ENCODE data around the gene DIAPH3.

DIAPH3 gene

DNA sequence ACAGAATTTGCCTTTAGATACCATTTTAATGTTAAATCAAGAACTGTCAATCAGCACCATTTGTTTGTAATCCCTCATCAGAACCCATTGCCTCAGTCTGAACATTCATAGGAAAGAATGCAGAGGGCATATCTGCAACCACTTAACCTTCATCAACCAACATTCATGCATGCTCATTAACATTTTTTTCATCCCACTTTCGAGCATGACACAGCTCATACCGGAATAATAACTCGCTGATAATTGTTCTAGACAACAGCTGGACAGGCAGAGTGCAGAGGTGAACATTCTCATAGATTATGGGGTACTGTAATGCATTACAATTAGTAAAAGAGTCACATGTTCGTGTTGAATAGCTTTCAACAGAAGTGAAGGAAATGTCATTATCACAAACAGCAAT lies 216.8 kb downstream of the DIAPH3 start:
- no peak for DNase-seq

DNA sequence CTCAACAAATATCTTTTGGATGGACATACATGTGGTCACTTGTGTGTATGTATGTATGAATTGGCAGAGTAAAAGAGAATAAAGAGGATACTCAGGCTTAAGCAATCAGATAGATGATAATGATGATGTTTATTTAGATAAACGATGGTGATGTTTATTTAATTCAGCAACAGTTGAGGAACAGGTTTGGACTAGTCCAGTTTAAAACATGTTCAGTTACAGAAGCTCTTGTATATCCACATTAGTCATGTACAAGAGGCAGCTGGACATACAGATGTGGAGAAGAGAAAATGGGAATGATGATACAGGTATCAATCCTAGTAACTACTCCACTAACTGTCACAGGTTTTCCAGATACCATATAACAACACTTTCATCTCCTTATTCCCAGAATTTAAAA lies 232.1 kb downstream of the DIAPH3 start:
- no peak for DNase-seq

DNA sequence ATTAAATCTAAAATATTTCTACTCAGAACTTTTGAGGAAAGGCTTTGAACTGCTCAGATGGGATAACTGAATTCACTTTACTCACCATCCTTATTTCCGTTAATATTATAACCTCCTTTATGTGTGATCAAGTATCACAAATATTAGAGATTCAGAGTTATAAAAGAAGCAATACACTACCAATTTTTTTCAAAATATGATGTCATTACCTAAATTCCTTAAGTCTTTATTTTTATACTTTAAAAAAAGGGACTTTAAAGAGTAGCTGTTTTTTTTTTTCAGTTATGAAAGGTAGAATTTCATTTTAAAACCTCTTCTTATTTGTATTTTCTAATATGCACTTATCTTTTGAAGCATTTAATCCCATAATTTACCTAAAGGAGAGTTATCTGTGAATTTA lies 239.5 kb downstream of the DIAPH3 start:
- no peak for DNase-seq

DNA sequence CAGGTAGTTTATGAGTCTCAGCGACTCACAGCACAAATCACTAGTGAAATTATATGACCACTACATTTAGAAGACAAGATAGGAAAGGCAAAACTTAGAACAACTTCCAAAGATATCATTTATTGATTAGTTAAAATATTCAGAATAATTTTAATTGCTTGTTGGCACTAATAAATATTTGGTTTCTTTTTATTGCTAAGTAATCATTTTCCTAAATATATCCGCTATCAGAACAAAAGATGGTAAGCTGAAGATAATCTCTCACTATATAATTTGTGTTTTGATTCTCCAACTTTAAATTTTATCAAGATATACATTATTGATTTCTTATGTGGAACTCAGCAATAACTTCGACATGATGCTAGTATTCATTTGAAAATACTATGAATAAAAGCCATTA lies 248.5 kb downstream of the DIAPH3 start:
- no peak for DNase-seq

DNA sequence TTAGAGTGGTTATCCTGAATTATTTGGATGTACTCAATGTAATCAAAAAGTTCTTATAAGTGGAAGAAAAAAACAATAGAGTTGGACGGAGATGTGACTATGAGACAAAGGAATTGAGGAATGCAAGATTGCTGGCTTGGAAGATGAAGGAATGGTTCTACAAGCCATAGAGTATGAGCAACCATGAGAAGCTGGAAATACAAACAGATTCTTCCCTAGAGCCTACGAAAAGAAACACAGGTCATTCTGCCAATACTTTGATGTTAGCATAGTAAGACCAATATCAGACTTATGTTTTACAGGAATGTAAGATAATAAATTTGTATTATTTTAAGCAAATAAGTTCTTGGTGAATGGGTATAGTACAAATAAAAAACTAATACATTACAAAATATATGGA lies 249.2 kb downstream of the DIAPH3 start:
- no peak for DNase-seq

DNA sequence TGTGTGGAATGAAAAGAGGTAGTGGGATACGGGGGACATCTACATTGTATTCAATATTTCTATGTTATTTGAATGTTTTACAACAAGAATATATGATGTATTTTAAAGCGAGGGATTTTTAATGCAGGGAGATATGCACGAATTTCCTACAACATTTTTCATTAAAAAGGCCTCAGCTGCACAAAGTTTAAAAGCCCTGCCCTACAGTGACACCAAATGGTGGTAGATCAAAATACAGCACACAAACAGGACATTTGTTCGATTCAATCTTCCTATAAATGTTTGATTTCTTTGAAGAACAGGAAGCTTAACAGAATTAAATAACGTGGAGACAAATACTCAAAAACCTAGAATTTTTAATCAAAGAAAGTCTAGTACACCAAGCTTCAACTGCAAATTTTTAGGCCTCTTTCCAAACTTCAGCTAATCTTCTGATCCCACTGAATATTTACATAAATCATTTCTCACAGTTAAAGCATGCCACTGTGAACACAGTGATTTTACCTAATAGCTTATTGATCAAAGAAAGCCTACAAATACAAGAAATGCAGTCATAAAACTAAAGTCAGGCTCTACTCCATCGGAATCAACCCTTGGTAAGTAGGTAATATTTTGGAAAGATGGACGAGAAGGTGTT lies 257.2 kb downstream of the DIAPH3 start:
- peak in 1 of 2 donors; percentile 5 for DNase-seq

DNA sequence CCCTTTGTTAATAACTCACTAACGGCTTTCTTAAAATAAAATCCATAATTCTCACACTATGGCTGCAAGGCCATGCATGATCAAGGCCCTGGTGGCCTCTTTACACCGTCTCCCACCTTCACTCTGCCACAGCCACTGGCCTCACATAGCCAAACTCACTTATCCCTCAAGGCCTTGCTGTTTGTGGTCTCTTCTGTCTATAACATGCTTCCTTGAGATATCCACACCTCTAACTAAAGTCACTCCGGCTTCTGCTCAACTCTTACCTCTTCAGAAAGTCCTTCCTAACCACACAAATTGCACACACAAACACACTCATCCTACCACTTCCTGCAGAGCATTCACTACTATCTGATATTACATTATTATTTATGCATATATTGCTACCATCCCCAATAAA lies 262.5 kb downstream of the DIAPH3 start:
- no peak for DNase-seq

DNA sequence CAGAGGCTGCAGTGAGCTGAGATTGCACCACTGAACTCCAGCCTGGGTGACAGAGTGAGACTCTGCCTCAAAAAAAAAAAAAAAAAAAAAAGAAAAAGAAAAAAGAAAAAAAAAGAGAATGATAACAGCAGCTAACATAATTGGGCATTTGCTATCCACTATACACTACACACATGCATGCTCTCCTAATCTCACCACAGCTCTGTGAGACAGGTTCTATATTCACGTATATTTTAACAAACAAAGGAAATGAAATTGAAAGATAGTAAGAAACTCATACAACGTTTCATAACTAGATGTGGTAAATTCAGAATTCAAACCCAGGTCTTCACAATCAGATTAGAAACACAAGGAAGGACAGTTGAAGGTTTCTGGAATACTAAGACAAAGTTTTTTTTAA lies 265.7 kb downstream of the DIAPH3 start:
- DNase-seq, result no peak

DNA sequence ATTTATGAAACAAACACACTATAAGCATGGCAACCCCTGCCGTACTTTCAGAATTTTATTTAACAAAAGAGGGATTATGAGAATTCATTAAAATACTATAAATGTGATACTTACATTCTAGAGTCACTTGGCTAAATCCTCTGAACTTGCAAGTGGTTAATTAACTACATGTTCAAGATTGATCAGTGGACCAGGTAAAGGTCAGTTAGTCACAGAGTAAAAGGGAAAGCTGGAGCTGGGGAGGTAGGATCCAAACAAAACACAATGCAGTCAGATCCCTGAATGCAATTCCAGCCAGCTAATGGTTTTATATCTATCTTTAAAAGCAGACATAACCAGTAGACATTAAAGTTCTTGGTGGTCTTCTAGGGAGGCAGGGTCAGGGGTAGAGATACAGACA lies 270.5 kb downstream of the DIAPH3 start:
- DNase-seq, result no peak

DNA sequence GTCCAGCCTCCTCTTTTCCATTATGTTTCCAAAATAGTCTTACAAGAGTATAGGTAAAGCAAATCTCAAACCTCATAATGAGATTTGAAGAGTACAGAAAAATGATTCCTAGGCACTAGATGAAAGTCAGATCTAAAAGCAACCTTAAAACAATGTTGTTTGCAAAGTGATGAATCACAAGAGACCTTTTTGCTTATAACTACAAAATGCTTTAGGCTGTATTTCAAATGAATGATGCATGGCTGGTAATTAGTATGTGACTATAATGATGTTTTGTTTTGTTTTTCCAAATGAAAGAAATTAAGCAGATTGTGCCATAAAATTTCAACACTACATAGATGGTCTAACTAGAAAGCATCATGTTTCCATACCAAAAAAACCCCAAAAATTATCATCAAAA lies 272.7 kb downstream of the DIAPH3 start:
- DNase-seq, result no peak

DNA sequence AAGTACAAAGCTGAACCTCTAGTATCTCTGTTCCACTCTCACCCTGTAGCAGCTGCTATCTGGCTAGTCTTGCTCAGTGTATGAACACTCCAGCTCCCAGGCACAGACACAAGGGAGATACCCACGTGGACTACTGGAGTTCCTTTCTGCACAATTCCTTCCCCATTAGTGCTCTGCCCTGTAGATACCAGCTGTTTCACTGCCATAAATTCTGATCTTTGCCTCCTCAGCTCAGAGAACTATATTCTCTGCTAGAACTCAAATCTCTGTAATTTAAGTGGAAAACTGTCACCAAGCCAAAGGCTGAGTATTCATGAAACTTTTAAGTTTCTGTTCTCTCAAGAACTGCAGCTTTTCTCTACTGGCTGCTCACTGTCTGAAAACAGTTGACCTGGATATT lies 273.7 kb downstream of the DIAPH3 start:
- no peak for DNase-seq

DNA sequence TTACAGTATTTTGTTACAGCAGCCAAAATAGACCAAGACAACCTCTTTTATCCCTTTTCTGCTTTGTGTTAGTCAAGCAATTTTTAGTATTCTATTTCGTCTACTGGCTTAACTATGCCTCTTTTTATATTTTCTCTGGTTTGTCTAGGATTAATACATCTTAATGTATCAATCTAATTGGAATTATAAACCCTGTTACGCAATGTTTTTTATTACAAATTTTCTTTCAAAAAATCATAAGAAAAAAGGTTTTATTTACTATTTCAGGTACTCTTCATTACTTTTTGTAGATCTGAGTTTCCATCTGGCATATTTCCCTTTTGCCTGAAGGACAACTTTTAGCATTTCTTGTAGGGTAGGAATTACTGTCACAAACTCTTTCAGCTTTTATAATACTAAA lies 275.3 kb downstream of the DIAPH3 start:
- no peak for DNase-seq

DNA sequence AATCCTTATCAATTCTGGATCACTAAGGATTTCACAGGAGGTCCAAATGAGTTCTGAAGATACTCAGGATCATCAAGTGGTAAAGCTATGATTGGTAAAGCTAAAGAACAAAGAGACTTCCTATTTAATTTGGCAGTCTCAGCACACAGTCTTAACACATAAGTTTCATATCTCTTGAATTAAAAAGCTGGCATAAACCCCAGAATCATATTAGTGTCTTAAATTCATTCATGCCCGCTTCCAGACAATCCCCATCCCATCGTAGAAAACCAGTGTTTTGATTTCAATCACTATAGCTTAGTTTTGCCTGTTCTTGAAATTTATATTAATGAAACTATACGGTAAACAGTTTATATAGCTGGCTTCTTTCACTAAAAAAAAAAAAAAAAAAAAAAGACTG lies 278.7 kb downstream of the DIAPH3 start:
- DNase-seq, result no peak

DNA sequence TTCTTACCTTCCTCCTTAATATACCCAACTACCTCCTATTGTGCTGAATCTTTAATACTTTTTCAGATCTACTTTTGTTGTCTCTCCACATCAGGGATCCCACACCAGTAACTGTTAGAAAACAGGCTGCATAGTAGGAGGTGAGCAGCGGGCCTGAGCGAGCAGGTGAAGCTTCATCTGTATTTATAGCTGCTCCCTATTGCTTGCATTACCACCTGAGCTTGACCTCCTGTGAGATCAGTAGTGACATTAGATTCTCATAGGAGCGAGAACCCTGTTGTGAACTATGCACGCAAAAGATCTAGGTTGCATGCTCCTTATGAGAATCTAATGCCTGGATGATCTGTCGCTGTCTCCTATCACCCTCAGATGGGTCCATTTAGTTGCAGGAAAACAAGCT lies 279.8 kb downstream of the DIAPH3 start:
- DNase-seq, result no peak

DNA sequence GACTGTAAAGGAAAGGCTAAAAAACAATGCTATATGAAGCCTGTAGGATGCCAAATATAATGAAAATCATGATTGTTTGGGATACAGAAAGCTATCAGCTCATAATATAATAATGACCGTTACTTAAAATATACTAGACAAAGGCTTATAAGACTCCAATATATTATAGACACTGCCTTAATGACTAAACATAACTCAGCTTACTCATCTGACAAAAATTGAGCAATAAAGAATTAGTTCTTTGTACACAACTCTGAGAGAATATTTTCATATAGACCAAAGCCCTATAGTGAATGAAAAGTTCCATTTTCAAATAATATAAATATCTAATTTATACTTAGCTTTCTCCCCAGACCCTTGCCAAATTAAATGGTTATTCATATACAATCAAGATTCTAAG lies 283.3 kb downstream of the DIAPH3 start:
- no peak for DNase-seq

DNA sequence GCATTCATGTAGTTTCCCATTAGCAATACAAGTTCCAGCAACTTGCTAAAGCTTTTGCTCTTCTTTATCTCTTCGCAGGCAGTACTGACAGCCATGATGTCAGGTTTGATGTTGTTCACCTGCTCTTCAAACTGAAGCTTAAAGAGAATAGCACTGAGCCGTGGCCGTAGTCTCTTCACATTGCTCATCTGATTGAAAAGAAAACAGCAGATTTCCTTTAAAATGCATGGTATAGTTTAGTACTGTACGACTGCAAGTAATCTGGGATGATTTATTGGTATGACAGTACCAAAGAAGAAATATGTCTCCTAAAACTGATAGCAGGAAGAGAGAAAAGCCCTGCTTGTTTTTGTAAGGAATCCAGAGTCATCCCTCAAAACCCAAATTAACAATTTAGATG lies 284.4 kb downstream of the DIAPH3 start:
- no peak for DNase-seq

DNA sequence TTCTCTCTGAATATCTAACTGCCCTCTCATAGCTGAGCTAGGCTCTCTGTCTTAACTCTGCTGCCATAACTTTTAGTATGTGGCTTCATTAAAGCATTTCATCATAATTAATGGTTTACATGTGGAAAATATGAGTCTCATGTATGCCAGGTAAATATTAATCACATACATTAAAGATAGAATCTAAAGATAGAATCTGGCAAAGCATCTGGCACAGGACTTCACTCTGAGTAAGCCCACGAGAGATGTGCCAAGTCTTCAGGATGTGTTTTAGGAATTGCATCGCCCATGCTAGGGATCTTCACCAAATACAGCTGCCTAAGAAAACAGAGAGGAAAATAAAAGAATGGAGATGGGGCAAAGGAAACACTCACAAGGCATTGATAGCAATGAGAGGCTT lies 285.8 kb downstream of the DIAPH3 start:
- no peak for DNase-seq

DNA sequence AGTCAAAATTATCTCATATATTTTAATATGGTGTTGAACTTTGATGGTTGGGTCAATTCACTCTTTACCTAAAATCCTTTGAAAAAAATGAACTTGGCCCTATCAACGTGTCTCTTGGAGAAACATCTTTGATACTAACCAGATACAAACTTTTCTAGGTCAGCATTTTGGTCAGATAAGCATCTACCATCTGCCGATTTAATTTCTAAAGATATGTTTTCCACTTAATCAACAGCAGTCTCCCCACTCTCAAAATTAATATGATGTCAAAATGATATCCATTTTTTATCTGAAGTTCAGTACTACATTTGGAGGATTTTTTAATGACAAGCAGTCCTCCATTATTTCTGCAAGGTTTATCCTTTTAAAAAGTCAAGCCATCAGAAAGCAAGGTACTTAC lies 288.8 kb downstream of the DIAPH3 start:
- no peak for DNase-seq

DNA sequence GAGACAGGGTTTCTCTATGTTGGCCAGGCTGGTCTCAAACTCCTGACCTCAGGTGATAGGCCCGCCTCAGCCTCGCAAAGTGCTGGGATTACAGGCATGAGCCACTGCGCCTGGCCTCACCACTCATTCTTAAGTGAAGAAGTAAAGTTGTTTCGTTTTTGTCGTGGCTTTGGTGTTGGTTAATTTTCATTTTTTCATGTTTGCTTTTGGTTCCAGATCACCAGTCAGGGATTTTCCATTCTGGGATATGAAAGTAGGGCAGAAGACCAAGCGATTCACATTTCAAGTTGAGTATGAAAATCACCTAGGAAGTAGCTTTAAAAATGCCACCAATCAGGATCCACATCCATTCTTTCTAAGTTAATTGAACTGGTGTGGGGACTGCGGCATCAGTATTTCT lies 289.9 kb downstream of the DIAPH3 start:
- DNase-seq, result no peak

DNA sequence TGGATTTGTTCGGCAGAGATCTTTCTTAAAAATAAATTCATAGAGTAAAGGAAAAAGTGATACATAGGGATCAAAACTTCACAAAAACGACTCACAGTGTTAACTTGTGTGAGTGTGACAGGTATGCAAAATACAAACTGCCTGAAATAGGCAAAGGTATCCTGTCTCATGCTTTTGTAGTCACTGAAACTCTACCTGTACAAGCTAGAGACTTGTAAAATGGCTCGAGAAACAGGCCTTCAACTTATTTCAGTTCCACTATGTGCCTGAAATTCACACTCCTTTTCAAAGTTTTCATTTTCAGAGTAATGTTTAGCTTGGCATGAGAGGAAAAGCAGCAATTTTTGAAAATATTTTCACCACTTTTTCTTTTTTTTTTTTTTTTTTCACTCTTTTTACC lies 290.4 kb downstream of the DIAPH3 start:
- DNase-seq, result no peak

DNA sequence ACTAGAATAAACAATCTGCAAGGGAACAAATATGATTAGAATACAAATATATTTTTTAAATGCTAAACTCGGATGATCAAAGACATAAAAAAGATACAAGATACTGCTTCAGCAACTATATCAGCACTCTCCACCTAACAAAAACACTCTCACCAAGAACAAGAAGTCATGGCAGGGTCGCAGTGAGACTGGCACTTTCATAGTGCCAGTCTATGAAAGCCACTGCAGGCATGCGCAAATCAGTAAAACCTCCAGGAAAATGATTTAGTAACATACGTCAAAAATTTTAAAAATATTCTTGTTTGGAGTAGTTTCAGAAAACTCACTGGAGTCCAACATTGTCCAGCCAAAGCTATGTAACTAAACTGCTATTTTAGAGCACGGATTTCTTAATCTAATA lies 295.9 kb downstream of the DIAPH3 start:
- DNase-seq, result no peak

DNA sequence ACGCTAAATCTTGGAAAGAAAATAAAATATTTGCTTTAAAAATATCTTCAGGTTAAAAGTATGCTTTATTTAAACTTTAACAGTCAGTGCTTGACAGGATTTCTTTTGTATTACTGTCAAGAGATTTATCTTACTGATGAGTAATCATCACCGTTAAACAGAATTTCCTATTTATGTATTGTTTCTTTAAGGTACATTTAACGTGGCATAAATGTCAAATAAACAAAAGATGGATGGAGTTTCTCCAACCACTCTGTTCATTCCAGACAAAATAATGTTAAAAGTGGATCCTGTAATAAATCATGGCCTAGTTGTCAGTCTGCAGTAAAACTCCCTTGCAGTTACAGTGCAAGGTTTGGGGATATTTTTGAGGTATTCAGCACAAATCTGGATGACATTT lies 298.3 kb downstream of the DIAPH3 start:
- DNase-seq, result no peak

DNA sequence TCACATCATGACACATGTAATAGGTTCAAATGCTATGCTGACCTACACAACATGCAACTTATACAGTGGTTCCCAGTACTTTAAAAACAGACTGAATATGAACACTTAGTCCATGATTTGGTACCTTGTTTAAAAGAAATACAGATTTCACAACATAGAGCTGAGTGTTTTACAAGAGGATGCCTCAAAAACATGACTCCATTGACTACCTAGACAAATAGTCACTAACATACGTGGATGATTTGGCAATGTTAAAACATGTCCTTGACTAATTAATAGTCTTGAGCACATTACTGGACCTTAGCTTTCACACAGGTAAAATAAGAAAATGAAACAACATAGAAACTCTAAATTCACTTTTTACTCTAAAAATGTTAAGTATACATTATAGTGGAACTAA lies 300.1 kb downstream of the DIAPH3 start:
- DNase-seq, result no peak

DNA sequence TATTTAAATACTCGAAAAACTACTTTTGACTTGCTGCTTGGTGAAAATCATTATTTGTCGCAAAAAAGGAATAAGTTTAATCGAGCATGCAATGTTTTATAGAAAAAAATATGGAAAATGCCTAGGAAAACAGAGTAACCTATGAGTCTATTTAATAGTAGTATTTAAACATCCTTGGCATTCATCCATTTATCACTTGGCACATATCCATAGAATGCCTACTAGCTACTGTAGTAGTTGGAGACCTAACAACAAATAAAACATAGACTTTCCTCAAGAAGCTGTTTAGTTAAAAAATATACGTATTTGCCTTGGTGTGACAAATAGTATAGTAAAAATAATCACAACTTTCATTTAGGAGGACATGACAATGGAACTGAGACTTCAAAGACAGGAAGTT lies 302.1 kb downstream of the DIAPH3 start:
- no peak for DNase-seq

DNA sequence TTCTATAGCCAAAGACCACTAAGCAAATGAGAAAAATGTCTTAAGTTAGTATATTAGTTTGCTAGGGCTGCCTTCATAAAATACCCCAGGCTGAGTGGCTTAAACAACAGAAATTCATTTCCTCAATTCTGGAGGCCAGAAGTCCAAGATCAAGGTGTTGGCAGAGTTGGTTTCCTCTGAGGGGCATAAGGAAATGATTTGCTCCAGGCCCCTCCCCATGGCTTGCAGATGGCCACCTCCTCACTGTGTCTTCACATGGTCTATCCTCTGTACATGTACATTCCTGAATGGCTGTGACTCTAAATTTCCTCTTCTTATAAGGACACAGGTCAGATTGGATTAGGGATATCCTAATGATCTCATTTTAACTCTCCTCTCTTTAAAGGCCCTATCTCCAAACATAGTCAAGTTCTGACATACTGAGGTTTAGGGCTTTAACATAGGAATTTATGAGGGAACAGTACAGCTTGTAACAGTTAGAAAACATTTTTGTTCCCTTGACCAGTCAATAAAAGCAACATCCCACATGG lies 307.4 kb downstream of the DIAPH3 start:
- DNase-seq, result no peak
